GM12872 (cell line): ENCODE measurements around the gene CCNL1.

ENCODE experiments used
- CTCF ChIP-seq: IDR thresholded peaks from 3 replicates; pipeline ENCODE4 v1.5.1; 2011; ENCODE audit warnings: low read depth, mild to moderate bottlenecking, low read length, moderate library complexity; ENCODE audit not compliant: insufficient read depth

CCNL1 gene

GRCh38 chr3:157107644-157108133 lies 52.3 kb downstream of the CCNL1 start:
- TF ChIP-seq CTCF = no peak

GRCh38 chr3:157107037-157107436 lies 52.9 kb downstream of the CCNL1 start:
- TF ChIP-seq CTCF = no peak

- no peak for TF ChIP-seq CTCF
Observed at GRCh38 chr3:157104928-157105652, 54.9 kb downstream of the CCNL1 start.

GRCh38 chr3:157104521-157104920 lies 55.4 kb downstream of the CCNL1 start:
- no peak for TF ChIP-seq CTCF

- TF ChIP-seq CTCF = no peak
Observed at GRCh38 chr3:157103860-157104259, 56.1 kb downstream of the CCNL1 start.

GRCh38 chr3:157103280-157103679 lies 56.7 kb downstream of the CCNL1 start:
- no peak for TF ChIP-seq CTCF

GRCh38 chr3:157102098-157102497 lies 57.8 kb downstream of the CCNL1 start:
- TF ChIP-seq CTCF = no peak

GRCh38 chr3:157101486-157101885 lies 58.5 kb downstream of the CCNL1 start:
- TF ChIP-seq CTCF = no peak
